KOPT-K1 (cell line): ENCODE data around the gene TDRKH.

Source experiments
- H3K27ac ChIP-seq: fragments of 200-600 bp; sonication (generic); 2 replicates; pipeline ENCODE4 v1.5.1; 2016; ENCODE audit warnings: antibody characterized with exemption, mild to moderate bottlenecking, low read depth, low read length; ENCODE audit not compliant: poor library complexity, severe bottlenecking
- H3K36me3 ChIP-seq: fragments of 200-600 bp; sonication (generic); 2 replicates; pipeline ENCODE4 v1.5.1; 2017; ENCODE audit warnings: antibody characterized with exemption, mild to moderate bottlenecking, low read length, moderate library complexity; ENCODE audit not compliant: insufficient read depth
- H3K9me3 ChIP-seq: fragments of 200-600 bp; sonication (generic); 2 replicates; pipeline ENCODE4 v1.5.1; 2017; ENCODE audit warnings: antibody characterized with exemption, low read length, mild to moderate bottlenecking; ENCODE audit not compliant: insufficient read depth, poor library complexity, severe bottlenecking

TDRKH gene

GRCh38 chr1:151829352-151830046 is 39.2 kb upstream of the TDRKH start:
- Histone ChIP-seq H3K9me3 (no peaks in the 10 kb centered on the region), H3K36me3 (no peaks in the 10 kb centered on the region), H3K27ac (peak overlapping the region; percentile 70)

- H3K36me3 ChIP-seq, result no peaks in the 10 kb centered on the region
- H3K27ac ChIP-seq, result peak overlapping the region; percentile 70
- H3K9me3 ChIP-seq, result no peaks in the 10 kb centered on the region
Measured at GRCh38 chr1:151828921-151829320, 38.6 kb upstream of the TDRKH start.

- no peaks in the 10 kb centered on the region for H3K36me3 ChIP-seq
- no peaks in the 10 kb centered on the region for H3K9me3 ChIP-seq
- H3K27ac ChIP-seq, result peak overlapping the region; percentile 70
Measured at GRCh38 chr1:151827853-151828252, 37.6 kb upstream of the TDRKH start.

GRCh38 chr1:151825751-151826660 is 35.7 kb upstream of the TDRKH start:
- Histone ChIP-seq H3K27ac (peak overlapping the region; percentile 16), H3K9me3 (no peaks in the 10 kb centered on the region), H3K36me3 (no peaks in the 10 kb centered on the region)

GRCh38 chr1:151825204-151825603 is 34.9 kb upstream of the TDRKH start:
- Histone ChIP-seq H3K27ac (no peak overlapping the region), H3K9me3 (no peaks in the 10 kb centered on the region), H3K36me3 (no peaks in the 10 kb centered on the region)

GRCh38 chr1:151823175-151823574 is 32.9 kb upstream of the TDRKH start:
- H3K36me3 ChIP-seq, result no peaks in the 10 kb centered on the region
- H3K27ac ChIP-seq, result no peak overlapping the region
- H3K9me3 ChIP-seq, result no peaks in the 10 kb centered on the region

- no peaks in the 10 kb centered on the region for H3K36me3 ChIP-seq
- H3K27ac ChIP-seq, result no peak overlapping the region
- H3K9me3 ChIP-seq, result no peaks in the 10 kb centered on the region
Measured at GRCh38 chr1:151822404-151822803, 32.1 kb upstream of the TDRKH start.

DNA sequence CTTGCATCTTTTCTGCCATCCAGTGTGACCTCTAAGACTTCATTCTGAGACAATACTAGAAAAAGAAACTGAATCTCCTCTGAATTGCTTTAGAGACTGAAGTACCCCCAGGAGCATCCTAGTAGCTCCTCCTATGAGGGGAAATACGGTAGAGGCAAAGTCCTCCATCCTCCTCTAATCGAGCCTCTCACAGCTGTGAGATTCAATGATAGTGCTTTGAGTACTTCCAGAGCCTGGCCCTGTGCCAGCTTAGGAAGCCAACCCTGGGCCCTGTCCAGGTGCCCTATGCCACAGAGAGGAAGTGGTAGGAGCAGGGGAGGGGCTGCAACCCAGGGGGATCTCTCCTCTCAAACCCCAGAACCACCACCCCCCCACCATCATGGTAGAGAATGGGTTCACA is 30.6 kb upstream of the TDRKH start:
- Histone ChIP-seq H3K27ac (no peak overlapping the region), H3K9me3 (no peaks in the 10 kb centered on the region), H3K36me3 (no peaks in the 10 kb centered on the region)

DNA sequence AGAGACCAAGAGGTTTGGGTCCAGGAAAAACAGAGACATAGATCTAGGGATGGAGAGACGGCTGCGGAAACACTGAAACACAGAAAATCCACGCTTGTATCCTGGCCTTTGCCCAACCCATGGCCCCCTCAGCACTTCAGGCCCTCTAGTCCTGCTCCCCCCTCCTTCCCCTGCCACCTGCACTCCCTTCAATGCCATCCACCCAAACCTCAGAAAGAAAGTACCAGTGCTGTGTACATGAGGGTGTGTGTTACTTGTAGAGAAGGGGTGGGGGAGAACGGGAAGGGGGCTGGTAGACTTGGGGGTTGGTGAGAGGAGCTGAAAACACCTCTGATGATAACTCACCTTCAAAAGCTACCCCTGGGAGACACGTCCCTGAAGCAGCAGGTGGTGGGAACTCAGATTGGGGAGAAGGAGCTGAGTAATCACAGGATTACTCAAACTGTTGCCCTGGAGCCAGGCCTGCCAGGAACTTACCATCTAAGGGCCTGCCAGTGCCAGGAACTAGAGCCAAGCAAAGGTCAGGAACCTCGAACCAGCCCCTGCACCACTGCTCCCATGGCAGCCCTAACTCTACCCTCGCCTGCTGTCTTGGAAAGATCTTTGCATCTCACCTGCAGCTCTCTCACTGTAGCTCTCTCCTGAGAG is 29.8 kb upstream of the TDRKH start:
- H3K27ac ChIP-seq, result peak overlapping the region; percentile 23

DNA sequence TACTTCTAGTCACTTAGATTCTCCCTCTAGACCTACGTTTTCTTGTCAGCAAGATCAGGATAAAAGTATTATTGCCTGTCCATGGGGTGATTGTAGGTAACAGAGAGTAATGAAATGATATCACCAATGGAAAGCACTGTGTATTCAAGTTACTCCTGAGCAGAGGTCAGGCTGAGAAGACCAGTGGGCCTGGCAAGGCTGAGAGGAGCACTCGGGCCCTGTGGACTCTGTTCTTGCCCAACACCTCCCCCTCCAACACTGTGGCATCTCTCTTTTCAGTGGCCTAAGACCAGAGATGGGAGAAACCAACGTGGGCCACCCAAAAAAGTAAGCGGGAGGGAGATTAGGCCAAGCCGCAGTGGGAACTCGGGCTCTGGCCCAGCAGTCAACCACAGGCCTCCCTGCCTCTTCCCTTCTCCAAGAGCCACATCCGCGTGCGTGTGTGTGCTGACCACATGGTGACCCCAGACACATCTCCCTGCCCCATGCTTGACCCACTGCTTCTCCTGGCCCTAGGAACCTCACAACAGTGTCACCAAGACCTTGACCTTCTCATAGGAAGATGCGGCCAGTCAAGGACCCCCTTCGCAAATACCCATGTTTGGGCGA is 29.0 kb upstream of the TDRKH start:
- Histone ChIP-seq H3K9me3 (no peaks in the 10 kb centered on the region), H3K36me3 (no peaks in the 10 kb centered on the region), H3K27ac (peak overlapping the region; percentile 23)

More for the DNA sequence above, 29.8 kb upstream of the TDRKH start:
- H3K9me3 ChIP-seq, result no peaks in the 10 kb centered on the region
- H3K36me3 ChIP-seq, result no peaks in the 10 kb centered on the region

DNA sequence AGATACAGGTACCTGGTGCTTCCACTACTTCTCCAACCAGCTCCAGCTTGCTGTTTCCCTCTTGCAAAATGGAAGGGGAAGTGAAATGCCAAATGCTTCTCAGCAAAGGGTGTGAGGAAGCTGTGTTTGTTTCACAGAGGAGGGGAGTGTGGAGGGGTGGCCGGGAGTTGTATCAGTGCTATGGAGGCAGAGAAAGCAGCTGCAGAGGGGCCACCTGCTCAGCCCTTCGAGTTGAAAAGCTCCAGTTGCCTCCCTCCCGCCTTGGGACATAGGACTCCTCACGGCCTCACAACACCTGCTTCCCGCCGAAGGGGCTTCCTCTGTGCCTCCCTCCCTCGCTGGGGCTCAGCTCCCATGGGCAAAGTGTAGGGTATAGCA is 27.0 kb upstream of the TDRKH start:
- Histone ChIP-seq H3K36me3 (no peaks in the 10 kb centered on the region), H3K27ac (peak overlapping the region; percentile 40), H3K9me3 (no peaks in the 10 kb centered on the region)

DNA sequence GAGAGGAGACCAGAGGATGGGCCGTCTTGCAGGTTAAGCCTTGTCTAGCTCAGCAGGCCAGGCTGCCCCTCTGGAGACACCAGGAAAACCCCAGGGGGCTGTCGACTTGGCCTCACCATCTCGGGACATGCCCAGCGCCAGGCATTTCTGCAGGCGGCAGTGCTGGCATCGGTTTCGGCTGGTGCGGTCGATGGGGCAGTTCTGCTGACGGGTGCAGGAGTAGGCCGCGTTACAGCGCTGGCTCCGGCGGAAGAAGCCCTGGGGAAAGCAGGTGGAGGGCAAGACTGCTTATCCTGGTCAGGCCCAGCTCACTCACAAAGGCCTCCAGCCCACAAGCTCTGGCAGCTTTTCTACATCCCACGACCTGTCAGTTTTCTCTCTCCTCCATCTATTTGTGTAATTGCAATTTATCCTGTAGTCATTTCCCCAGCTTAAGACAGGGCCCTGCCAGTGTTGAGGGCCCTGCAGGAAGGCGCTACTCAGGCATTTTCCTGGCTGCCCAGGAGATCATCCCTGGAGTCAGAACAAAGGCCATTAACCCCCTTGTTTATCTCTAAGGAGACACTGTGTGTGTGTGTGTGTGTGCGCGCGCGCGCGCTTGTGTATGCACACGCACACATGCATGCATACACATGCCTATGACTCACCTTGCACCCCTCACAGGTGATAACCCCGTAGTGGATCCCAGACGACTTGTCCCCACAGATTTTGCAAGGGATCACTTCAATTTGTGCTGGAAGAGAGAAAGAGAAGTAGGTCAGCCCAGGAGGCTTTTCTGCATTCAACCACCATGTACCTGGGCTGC is 26.4 kb upstream of the TDRKH start:
- Histone ChIP-seq H3K9me3 (no peaks in the 10 kb centered on the region), H3K27ac (peak overlapping the region; percentile 40), H3K36me3 (no peaks in the 10 kb centered on the region)

DNA sequence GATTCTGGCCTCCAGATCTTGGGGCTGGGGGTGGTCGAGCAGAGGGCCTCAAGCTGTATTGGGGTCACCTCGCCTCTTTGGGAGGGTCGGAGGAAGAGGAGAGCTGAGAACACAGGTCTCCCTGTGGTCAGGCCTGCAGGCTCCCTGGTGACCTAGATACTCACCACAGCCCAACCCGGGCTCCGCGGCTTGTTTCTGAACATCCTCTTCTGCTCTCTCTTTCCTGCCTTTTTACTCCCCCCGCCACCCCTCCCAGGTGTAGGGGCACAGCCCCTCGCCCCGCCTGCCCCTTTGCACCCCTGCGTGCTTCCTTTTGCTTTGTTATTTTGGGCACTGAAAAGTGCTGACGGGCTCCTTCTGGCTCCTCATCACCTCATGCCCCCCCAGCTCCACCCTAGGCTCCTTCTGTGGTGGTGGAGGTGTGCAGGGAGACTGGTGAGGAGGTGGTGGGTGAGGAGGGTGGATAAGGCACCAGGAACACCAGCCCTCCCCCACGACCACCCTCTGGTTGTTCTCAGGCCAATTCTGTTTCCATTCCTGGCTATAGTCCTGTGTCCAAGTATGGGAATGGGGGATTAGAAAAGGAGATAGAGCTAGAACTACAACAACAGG is 25.5 kb upstream of the TDRKH start:
- no peaks in the 10 kb centered on the region for H3K9me3 ChIP-seq
- no peaks in the 10 kb centered on the region for H3K36me3 ChIP-seq
- H3K27ac ChIP-seq, result no peak overlapping the region

GRCh38 chr1:151814971-151815545 is 24.8 kb upstream of the TDRKH start:
- no peaks in the 10 kb centered on the region for H3K36me3 ChIP-seq
- H3K9me3 ChIP-seq, result no peaks in the 10 kb centered on the region
- no peak overlapping the region for H3K27ac ChIP-seq
